ENCODE results near the gene SLC12A4.
"Not testable (repeated sequence)": the region's sequence is repeated elsewhere in the genome, so short reads cannot be mapped to it uniquely, and the experiment has no call there.

- TF ChIP-seq, protein P1, sequence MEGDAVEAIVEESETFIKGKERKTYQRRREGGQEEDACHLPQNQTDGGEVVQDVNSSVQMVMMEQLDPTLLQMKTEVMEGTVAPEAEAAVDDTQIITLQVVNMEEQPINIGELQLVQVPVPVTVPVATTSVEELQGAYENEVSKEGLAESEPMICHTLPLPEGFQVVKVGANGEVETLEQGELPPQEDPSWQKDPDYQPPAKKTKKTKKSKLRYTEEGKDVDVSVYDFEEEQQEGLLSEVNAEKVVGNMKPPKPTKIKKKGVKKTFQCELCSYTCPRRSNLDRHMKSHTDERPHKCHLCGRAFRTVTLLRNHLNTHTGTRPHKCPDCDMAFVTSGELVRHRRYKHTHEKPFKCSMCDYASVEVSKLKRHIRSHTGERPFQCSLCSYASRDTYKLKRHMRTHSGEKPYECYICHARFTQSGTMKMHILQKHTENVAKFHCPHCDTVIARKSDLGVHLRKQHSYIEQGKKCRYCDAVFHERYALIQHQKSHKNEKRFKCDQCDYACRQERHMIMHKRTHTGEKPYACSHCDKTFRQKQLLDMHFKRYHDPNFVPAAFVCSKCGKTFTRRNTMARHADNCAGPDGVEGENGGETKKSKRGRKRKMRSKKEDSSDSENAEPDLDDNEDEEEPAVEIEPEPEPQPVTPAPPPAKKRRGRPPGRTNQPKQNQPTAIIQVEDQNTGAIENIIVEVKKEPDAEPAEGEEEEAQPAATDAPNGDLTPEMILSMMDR (IDR thresholded peaks at IDR 0.05): not testable (repeated sequence)
- TF ChIP-seq POLR2A, EP300 (IDR thresholded peaks at IDR 0.05): not testable (repeated sequence)
Observed at GRCh38 chr16:67998231-67998778, 29.9 kb upstream of the SLC12A4 start.

Measured in tibial nerve (tissue), 4 donors.